ENCODE results near the gene VPS26C. TPM values are rescaled to one million over a fixed set of nuclear protein-coding genes. Genes with fewer than 3 reads are reported as not detected.

Gene VPS26C
- total and polyA plus RNA-seq, 2 of the 13 experiments (the other 11 are each of a cell fraction or from before 2014, with no cell fraction given): 30.3 to 39.7 TPM

- TF ChIP-seq HNF1A (IDR thresholded peaks at IDR 0.05; ENCODE audit: low read depth) (no peak), HNF1A (CRISPR knock-in tag; IDR thresholded peaks at IDR 0.05; ENCODE audit: borderline replicate concordance) (peak; percentile 43; the same call in 1 of the 2 replicates), MXD1 (CRISPR knock-in tag; IDR thresholded peaks at IDR 0.05) (peak; percentile 59; the same call in 1 of the 2 replicates), SATB2 (CRISPR knock-in tag; IDR thresholded peaks at IDR 0.05) (0 out of 2 replicates have a peak, but pooled peaks have one; percentile 19), KAT8 (CRISPR knock-in tag; IDR thresholded peaks at IDR 0.05) (peak; percentile 97), ARNT (IDR thresholded peaks at IDR 0.05) (no peak), SOX6 (IDR thresholded peaks at IDR 0.05) (no peak), SOX6 (CRISPR knock-in tag; IDR thresholded peaks at IDR 0.05) (peak; percentile 71), E2F1 (CRISPR knock-in tag; IDR thresholded peaks at IDR 0.05) (peak; percentile 74; the same call in 1 of the 2 replicates), HINFP (CRISPR knock-in tag; IDR thresholded peaks at IDR 0.05; ENCODE audit: low read depth) (peak; percentile 89), DNMT3B (CRISPR knock-in tag; conservative IDR thresholded peaks at IDR 0.05) (no peak; the same call in 1 of the 2 replicates), THAP8 (CRISPR knock-in tag; IDR thresholded peaks at IDR 0.05; ENCODE audit: borderline replicate concordance) (no peak), ERF (CRISPR knock-in tag; IDR thresholded peaks at IDR 0.05) (peak; percentile 90), HNRNPLL (IDR thresholded peaks at IDR 0.05; ENCODE audit: low read depth, low read length, poor library complexity, severe bottlenecking) (peak; percentile 71), ZBTB14 (CRISPR knock-in tag; IDR thresholded peaks at IDR 0.05) (no peak; the same call in 1 of the 2 replicates), ZNF121 (CRISPR knock-in tag; IDR thresholded peaks at IDR 0.05) (no peak), ZSCAN21 (CRISPR knock-in tag; IDR thresholded peaks at IDR 0.05; ENCODE audit: borderline replicate concordance) (peak; percentile 80), TCF7L2 (IDR thresholded peaks at IDR 0.05; ENCODE audit: low read depth, low read length) (no peak), FLYWCH1 (CRISPR knock-in tag; IDR thresholded peaks at IDR 0.05) (no peak)
Observed at GRCh38 chr21:37220981-37221664, 46.0 kb downstream of the VPS26C start (continued).

Data from HepG2 (cell line).